GM18870 (cell line): ENCODE measurements around the gene ZRANB1.

ENCODE experiments used
- ATAC-seq: cut with Tn5 transposase; IDR thresholded peaks from one replicate; pipeline ENCODE4 v1.9.1; 2021; ENCODE audit warnings: moderate library complexity; ENCODE audit not compliant: unreplicated experiment

The ZRANB1 gene

DNA sequence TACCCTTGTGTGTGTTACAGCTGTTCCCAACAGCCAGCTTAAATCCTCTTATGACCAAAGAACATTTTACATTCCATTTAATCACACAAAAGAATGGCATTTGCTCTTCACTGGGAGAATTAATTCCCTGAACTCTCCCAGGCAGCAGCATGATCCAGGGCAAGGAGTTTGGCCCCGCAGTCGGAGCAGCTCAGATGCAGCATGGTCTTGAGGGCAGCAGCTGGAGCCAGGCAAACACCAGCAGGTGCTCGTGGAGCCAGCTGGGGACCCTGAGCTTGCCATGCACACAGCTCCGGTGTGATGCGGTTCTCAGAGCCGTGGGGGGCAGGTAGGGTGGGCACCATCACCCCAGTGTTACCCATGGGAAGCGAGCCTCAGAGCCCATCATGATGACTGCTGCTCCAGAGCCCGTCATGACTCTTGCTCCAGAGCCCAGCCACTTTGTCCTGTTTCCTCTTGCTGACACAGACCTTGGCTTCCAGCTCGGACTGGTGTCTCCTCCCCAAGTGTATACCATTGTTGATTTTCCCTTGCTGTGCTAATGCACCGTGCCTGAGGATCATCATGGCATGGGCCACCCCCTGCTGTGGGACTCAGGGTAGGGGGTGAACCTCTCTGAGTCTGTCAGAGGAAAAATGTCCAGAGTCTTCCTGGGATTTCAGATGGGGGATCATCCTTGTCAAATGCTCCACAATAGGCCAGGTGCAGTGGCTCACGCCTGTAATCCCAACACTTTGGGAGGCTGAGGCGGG lies 75.8 kb downstream of the ZRANB1 start:
- ATAC-seq: no peak

DNA sequence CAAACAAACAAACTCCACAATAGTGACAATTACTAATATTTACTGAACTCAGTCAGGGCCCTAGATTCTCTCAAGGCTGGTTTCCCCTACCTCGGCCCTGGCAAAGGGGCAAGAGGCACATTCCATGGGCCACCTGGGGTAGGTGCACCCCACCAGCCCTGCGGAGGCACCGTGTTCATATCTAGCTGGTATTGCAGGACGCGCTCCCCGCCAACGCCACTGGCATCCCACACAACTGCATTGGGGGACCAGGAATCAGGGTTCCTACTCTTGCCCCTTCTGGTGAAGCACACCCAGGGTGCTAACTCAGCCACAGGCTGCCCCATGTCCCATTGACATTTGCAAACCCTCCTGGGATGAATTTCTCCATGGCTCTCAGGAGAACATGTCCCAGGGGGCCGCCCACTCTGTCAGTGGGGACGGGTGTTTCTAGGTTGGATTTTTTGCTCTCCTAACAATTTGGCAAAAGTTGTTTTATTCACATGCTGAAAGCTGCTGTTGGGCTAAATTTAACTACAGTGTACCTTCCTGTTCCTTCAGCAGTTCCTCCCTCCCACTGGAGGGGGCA lies 76.7 kb downstream of the ZRANB1 start:
- no peak for ATAC-seq

GRCh38 chr10:125020386-125020785 lies 78.5 kb downstream of the ZRANB1 start:
- no peak for ATAC-seq

- no peak for ATAC-seq
Observed at GRCh38 chr10:125020871-125021270, 78.9 kb downstream of the ZRANB1 start.

- no peak for ATAC-seq
Observed at GRCh38 chr10:125021686-125022344, 79.9 kb downstream of the ZRANB1 start.

DNA sequence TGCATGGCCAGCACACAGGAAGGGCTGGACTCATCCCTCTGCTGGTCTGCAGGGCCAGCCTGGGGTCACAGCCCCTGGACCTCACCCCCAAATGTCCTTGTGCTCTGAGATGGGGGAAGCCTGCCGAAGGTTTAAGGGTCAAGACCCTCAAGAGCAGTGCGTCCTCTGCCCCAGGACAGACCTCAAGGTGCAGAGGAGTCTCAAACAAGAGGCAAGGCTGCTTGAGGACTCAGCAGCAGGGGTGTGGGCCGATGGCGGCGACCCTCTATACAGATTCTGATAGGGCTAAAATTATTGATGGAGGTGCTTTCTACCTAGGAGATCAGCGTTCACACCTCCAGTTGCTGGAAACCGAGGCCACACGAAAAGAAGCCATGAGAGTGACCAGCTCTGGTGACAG lies 80.7 kb downstream of the ZRANB1 start:
- ATAC-seq: no peak

DNA sequence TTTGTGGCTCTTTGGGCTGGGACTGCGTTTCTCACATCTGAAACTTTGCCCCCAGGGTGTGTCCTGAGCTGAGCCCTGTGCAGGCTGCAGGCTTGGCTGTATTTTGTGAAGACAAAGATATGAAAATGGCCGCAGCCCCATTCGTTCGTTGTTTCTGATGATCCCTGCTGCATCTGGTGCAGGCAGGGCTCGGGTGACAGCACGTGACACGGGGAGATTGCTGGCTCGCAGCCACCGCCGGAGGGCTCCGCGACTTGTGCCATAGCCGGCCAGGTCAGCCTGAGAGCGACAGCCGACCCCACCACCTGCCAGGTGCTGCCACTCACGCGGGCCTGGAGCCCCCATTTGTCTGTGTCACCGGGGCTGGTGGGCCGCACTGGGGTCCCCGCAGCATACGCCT lies 81.3 kb downstream of the ZRANB1 start:
- ATAC-seq: no peak

DNA sequence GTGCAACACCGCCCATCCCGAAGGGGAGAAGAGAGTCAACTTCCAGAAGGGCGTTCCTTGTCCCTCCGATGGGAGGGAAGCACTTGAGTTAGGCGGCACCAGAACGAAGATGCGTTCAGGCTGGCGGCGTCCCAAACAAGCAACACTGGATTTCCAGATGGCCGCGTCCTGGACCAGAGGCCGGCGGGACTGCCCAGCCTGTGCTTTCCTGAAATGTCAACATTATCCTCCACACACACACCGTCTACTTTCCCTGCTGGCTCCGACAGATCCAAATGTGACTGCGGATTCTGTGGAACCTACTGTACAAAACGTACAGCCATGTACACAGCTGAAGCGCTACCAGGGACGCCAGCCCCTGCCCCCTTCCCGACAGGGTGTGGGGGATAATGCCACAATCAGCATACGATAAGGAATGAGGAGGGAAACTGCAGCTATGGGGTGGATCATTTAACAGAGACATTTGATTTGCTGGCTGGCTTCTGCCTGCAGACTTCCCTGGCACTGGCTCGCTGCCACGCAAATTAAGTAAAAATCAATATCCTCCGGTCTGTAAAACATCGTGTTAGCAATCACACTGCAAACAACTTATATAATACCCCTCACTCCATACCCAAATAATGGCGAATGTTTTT lies 82.1 kb downstream of the ZRANB1 start:
- ATAC-seq: no peak

DNA sequence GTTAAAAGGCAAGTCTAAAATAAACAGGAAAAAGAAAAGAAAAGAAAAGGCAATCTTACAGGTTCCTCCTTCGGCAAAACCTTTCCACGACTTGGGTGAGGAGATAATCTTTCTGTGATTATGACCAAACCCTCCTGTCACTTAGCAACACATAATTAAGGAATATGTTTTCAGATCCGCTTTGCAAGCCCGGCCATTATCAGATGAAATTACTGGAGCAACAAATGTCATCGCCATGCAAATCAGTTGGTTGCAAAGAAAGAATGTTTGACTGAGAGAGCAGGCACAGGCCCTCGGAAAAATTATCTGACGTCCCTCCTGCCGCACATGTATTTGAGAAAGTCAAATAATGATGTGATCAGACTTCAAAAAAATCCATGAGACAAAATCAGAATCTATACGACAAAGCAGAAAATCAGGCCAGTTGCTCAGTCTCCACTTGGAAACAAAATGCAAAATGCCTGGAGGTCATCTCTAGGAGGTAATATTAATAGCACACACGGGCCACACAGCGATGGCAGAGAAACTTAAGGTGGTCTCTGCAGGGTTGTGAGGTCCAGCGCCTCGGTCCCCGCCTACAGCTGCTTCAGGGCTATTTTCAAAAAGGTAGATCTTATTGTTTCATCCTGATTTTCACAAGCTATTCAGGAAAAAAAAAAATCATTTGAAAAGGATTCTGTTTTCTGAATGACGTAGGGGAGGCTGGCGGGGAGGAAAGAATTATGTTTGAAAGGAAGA lies 82.7 kb downstream of the ZRANB1 start:
- ATAC-seq: no peak

- no peak for ATAC-seq
Observed at GRCh38 chr10:125025341-125025740, 83.4 kb downstream of the ZRANB1 start.

DNA sequence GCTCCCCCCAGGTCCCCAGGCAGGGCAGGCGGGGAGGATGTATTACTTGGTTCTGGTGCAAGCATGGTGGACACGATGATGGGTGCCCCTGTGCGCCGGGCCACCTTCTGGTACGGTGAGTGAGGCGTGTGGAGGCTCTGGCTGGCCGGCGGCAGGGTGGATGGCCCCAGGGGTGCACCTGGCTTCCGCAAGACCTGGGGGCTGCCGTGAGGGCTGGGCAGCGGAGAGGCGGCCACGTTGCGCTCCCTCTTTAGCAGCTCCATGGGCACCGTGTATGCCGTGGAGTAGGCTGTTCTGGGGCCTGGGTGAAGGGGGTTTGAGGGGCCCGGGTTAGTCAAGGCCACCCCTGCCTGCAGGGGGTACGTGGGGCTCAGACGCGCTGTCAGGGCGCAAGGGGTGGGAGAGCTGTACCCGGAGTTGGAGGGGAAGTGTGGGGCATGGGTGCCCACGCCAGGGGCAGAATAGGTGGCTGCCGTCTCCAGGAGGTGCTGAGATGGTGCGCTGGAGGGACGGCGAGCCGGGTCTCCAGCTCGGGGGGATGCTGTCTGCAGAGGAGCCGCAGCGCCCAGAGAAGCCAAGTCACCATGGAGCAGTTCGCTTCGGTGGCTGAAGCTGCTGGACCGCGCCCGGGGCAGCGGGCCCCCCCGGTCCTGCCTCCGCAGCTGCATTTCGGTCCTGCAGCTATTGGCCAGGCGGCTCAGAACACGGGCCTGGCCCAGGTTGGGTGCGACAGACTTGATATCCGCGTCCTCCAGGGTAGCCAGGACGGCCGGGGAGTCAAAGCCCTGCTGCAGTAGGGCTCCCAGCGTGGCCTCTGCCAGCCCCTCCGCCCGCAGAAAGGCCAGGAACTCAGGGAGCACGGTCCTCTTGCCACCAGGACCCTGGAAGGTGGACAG lies 84.4 kb downstream of the ZRANB1 start:
- no peak for ATAC-seq

DNA sequence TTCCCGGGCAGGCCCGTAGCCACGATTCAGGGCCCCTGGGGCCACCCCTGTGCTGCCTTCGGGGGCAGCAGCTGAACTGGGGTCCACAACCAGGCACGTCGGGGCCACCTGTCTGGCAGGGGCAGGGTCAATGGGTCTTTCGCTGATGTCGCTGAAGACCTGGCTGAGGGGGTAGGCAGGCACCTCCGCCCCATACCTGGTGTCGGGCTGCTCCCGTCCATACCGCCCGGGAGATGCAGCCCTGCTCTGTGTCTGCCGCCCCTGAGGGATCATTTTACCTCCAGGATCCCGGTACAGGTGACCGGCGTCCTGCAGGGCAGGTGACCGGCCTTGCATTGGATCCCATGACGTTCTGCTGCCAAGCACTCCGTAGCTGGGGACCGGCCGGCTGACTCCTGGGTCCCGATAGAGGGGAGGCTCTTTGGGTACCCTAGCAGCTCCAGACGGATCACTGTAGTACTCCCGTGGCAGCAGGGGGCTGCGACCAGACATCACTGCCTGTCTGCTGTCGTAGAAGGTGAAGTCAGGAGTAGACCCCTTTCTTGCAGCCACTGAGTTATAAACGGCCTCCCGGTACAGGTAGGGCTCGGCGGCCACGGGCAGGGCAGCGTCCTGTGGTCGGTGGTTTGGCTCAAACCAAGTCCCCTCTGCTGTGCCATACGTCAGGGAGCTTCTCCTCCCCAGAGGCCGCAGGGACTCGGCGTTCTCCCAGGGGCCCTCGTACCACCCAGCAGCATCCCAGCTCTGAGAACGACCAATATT lies 85.2 kb downstream of the ZRANB1 start:
- ATAC-seq: no peak

- ATAC-seq: no peak
Observed at GRCh38 chr10:125027871-125028869, 86.2 kb downstream of the ZRANB1 start.

DNA sequence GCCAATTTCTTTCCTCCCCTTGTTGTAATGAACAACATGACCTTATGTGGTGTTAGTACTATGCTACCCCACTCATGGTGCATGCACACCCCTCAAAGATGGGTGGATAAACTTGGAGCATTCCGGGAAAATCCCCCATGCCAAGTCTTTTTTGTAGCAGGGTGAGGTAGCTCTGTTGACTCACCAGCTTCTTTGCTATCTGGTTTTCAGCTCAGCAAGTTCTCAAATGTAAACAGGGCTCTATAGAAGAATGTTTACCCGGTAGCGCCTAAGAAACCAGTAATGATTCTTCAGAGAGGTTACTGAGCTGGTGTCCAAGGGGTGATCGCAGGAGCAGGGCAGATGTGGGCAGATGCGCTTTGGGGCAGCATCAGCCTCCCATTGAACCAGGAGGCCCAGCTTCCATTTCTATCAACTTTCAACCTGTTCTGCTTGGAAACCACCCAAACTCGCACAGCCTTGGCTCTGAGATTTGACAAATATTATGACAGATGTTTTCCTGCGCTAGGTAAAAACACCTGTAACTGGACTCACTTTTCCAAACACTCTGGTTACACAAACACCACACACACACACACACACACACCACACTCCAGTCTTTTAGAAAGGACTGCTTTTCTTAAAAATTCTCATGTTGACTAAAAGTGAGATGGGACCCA lies 87.8 kb downstream of the ZRANB1 start:
- ATAC-seq: no peak

DNA sequence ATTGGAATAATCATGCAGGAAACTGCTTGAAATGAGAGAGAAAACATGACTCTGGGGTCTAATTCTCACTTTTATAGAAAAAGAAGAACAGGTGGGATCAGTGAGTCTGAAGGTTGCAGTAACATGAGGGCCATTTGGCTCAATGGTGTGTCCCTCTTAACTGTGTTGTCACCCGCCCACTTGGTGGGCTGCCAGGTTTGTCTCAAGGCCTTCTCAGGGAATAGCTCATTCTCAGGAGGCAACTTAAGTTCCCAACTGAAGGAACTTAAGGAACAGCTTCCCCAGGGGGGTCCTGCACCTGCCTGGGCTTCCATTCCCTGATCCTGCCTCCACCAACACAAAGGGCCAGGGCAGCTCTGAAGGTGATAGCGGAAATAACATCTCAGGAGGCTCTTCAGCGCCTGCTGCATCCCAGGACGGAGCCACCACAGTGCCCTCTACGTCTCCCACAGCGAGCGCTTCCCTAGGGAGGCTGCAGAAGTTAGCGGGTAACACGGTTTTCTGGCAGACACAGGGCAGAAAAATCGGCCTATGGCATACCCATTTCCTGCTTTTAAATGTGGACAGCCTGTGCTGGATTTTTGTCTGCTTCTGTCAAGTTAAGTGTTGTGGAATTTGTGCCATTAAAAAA lies 88.8 kb downstream of the ZRANB1 start:
- no peak for ATAC-seq

GRCh38 chr10:125032474-125033020 lies 90.6 kb downstream of the ZRANB1 start:
- no peak for ATAC-seq
